H9 (cell line): ENCODE results near the gene SERPINH1. TPM values are rescaled to one million over a fixed set of nuclear protein-coding genes. Genes with fewer than 3 reads are reported as not detected.

Experiments used
- DNase-seq: peaks from one replicate; pipeline ENCODE4 v3.0.0-alpha.2; 2017
- H2AFZ ChIP-seq: one replicate; pipeline ENCODE4 v1.6.1; 2013; ENCODE audit warnings: mild to moderate bottlenecking, low read length, control low read depth, moderate library complexity
- H2AK5ac ChIP-seq: 2 replicates; pipeline ENCODE4 v1.6.1; 2013; ENCODE audit warnings: low read length, control low read depth, mixed read lengths; ENCODE audit not compliant: insufficient read length
- H2BK120ac ChIP-seq: one replicate; pipeline ENCODE4 v1.6.1; 2013; ENCODE audit warnings: low read depth, mild to moderate bottlenecking, low read length, control low read depth, inconsistent platforms; ENCODE audit not compliant: poor library complexity, severe bottlenecking
- H2BK12ac ChIP-seq: 2 replicates; pipeline ENCODE4 v1.6.1; 2013; ENCODE audit warnings: low read length, control low read depth, mixed read lengths, low read depth; ENCODE audit not compliant: insufficient read length
- H2BK15ac ChIP-seq: 2 replicates; pipeline ENCODE4 v1.6.1; 2013; ENCODE audit warnings: low read depth, low read length, control low read depth
- H2BK20ac ChIP-seq: one replicate; pipeline ENCODE4 v1.6.1; 2013; ENCODE audit warnings: low read depth, mild to moderate bottlenecking, low read length, control low read depth, inconsistent platforms; ENCODE audit not compliant: poor library complexity, severe bottlenecking
- H2BK5ac ChIP-seq: 2 replicates; pipeline ENCODE4 v1.6.1; 2013; ENCODE audit warnings: low read length, control low read depth, mixed read lengths; ENCODE audit not compliant: insufficient read length
- H3K14ac ChIP-seq: 2 replicates; pipeline ENCODE4 v1.6.1; 2013; ENCODE audit warnings: low read length, control low read depth; ENCODE audit not compliant: insufficient read depth
- H3K18ac ChIP-seq: 2 replicates; pipeline ENCODE4 v1.6.1; 2013; ENCODE audit warnings: low read depth, mild to moderate bottlenecking, mixed read lengths, low read length, control low read depth; ENCODE audit not compliant: insufficient read length
- H3K23ac ChIP-seq: 2 replicates; pipeline ENCODE4 v1.6.1; 2013; ENCODE audit warnings: low read length, control low read depth, mixed read lengths, low read depth; ENCODE audit not compliant: insufficient read length
- H3K23me2 ChIP-seq: 2 replicates; pipeline ENCODE4 v1.6.1; 2013; ENCODE audit warnings: low read depth, mild to moderate bottlenecking, mixed read lengths, low read length, control low read depth; ENCODE audit not compliant: insufficient read length, poor library complexity, severe bottlenecking
- H3K27ac ChIP-seq: 2 replicates; pipeline ENCODE4 v1.5.1; 2013; ENCODE audit warnings: low read length, control low read depth, mixed read lengths, low read depth; ENCODE audit not compliant: insufficient read length
- H3K27me3 ChIP-seq: 2 replicates; pipeline ENCODE4 v1.6.1; 2013; ENCODE audit warnings: low read length, control low read depth, inconsistent platforms; ENCODE audit not compliant: insufficient read depth
- H3K4ac ChIP-seq: 2 replicates; pipeline ENCODE4 v1.6.1; 2013; ENCODE audit warnings: low read depth, mild to moderate bottlenecking, control low read depth, inconsistent platforms, low read length, moderate library complexity
- H3K4me1 ChIP-seq: 2 replicates; pipeline ENCODE4 v1.6.1; 2013; ENCODE audit warnings: low read length, control low read depth, inconsistent platforms; ENCODE audit not compliant: insufficient read depth
- H3K4me2 ChIP-seq: 2 replicates; pipeline ENCODE4 v1.6.1; 2013; ENCODE audit warnings: low read length, control low read depth, mixed read lengths; ENCODE audit not compliant: insufficient read length, insufficient read depth
- H3K56ac ChIP-seq: 2 replicates; pipeline ENCODE4 v1.6.1; 2013; ENCODE audit warnings: low read depth, mild to moderate bottlenecking, mixed read lengths, low read length, control low read depth; ENCODE audit not compliant: insufficient read length
- H3K79me1 ChIP-seq: 2 replicates; pipeline ENCODE4 v1.6.1; 2013; ENCODE audit warnings: low read depth, mild to moderate bottlenecking, moderate library complexity, low read length, control low read depth, inconsistent platforms; ENCODE audit not compliant: insufficient read depth, poor library complexity, severe bottlenecking
- H3K79me2 ChIP-seq: 2 replicates; pipeline ENCODE4 v1.6.1; 2013; ENCODE audit warnings: low read length, control low read depth, inconsistent platforms; ENCODE audit not compliant: insufficient read depth
- H3K9ac ChIP-seq: 2 replicates; pipeline ENCODE4 v1.6.1; 2013; ENCODE audit warnings: low read length, control low read depth, mixed read lengths; ENCODE audit not compliant: insufficient read length; ENCODE audit errors: extremely low read depth
- H3K9me3 ChIP-seq: one replicate; pipeline ENCODE4 v1.6.1; 2013; ENCODE audit warnings: low read depth, low read length, inconsistent platforms; ENCODE audit not compliant: control insufficient read depth
- H3T11ph ChIP-seq: one replicate; pipeline ENCODE4 v1.6.1; 2013; ENCODE audit warnings: mild to moderate bottlenecking, low read length, control low read depth, inconsistent platforms
- H4K20me1 ChIP-seq: one replicate; pipeline ENCODE4 v1.6.1; 2013; ENCODE audit not compliant: control insufficient read depth, insufficient read length, insufficient read depth
- H4K5ac ChIP-seq: 2 replicates; pipeline ENCODE4 v1.6.1; 2013; ENCODE audit warnings: low read depth, mild to moderate bottlenecking, mixed read lengths, low read length, control low read depth; ENCODE audit not compliant: insufficient read length
- H4K8ac ChIP-seq: replicated peaks from 2 replicates; pipeline ENCODE4 v1.6.1; 2013; ENCODE audit warnings: low read length, control low read depth, mixed read lengths, low read depth; ENCODE audit not compliant: insufficient read length
- H4K91ac ChIP-seq: 2 replicates; pipeline ENCODE4 v1.6.1; 2013; ENCODE audit warnings: low read depth, mild to moderate bottlenecking, moderate library complexity, mixed read lengths, low read length, control low read depth; ENCODE audit not compliant: insufficient read length
- H3K27ac Mint-ChIP-seq, 3 experiments: 2 replicates in 2 of 3; 3 replicates in 1 of 3; pipeline ENCODE4 v1.8.0; 2020 to 2021; ENCODE audit warnings: mixed read lengths in 3 of 3, mild to moderate bottlenecking in 1 of 3, moderate library complexity in 1 of 3
- H3K27me3 Mint-ChIP-seq: 2 replicates; pipeline ENCODE4 v1.8.0; 2021; ENCODE audit warnings: low read depth, mild to moderate bottlenecking, moderate library complexity, mixed read lengths
- H3K36me3 Mint-ChIP-seq, 3 experiments: 2 replicates in 2 of 3; 3 replicates in 1 of 3; pipeline ENCODE4 v1.8.0; 2020 to 2021; ENCODE audit warnings: low read depth in 3 of 3, mixed read lengths in 3 of 3; ENCODE audit not compliant: insufficient read depth in 1 of 3
- H3K4me1 Mint-ChIP-seq, 2 experiments: 2 replicates each; pipeline ENCODE4 v1.8.0; 2020; ENCODE audit warnings: mixed read lengths in 2 of 2
- H3K4me3 Mint-ChIP-seq, 2 experiments: 2 replicates in 1 of 2; 3 replicates in 1 of 2; pipeline ENCODE4 v1.8.0; 2020 to 2021; ENCODE audit warnings: mild to moderate bottlenecking in 2 of 2, mixed read lengths in 2 of 2, moderate library complexity in 1 of 2
- H3K9me3 Mint-ChIP-seq, 2 experiments: 2 replicates in 1 of 2; 3 replicates in 1 of 2; pipeline ENCODE4 v1.8.0; 2020; ENCODE audit warnings: mild to moderate bottlenecking in 2 of 2, mixed read lengths in 2 of 2, moderate library complexity in 1 of 2
- WGBS: extraction: QIAGEN DNeasy Blood & Tissue Kit; methylation state at CpG from one replicate; pipeline ENCODE4 v1.1.7; 2013; ENCODE audit warnings: missing lambda C conversion rate, low lambda C conversion rate, mixed read lengths; ENCODE audit not compliant: insufficient read length; ENCODE audit errors: extremely low coverage; 5-methylcytosine and 5-hydroxymethylcytosine counted together
- total RNA-seq: library from RNA; stranded (reverse); gene quantifications from 2 replicates; pipeline ENCODE4 v1.2.1, GENCODE V29; 2021
- TF ChIP-seq, protein P1 (sequence below): fragments of 200-600 bp; sonication (generic); conservative IDR thresholded peaks from 3 replicates; pipeline ENCODE4 v1.8.0; 2021; ENCODE audit warnings: antibody characterized with exemption, mild to moderate bottlenecking

SERPINH1 gene
- total RNA-seq, 1 experiment from 2014 or later: 253 TPM

DNA sequence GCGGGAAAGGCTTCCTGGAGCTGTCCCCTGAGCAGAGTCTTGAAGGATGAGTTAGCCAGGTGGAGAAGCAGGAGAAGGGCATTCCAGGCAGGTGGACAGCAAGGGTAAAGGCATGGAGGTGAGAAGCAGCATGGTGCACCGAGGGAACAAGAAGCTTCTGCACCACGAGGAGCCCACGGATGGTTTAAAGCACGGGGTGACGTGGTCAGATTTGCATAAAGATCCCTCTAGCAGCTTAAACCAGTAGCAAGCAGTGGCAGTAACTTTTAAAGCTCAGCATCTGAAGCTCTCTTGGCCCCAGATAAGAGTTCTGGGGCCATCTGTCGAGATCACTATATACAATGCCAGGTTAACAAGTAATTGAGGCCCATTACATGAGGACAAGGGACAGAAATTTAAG, 36.8 kb downstream of the SERPINH1 start:
- Histone ChIP-seq H3K23me2 (no peaks in the 10 kb centered on the region), H4K5ac (no peak overlapping the region), H4K20me1 (no peaks in the 10 kb centered on the region), H2BK5ac (no peak overlapping the region), H4K8ac (no peak overlapping the region), H3K27me3 (no peaks in the 10 kb centered on the region), H2BK20ac (no peak overlapping the region), H3K18ac (no peak overlapping the region), H3K79me1 (no peaks in the 10 kb centered on the region), H2BK12ac (no peak overlapping the region), H2BK120ac (no peak overlapping the region), H3K4ac (no peak overlapping the region), H3K27ac (no peak overlapping the region), H3K4me2 (no peak overlapping the region), H3K14ac (no peak overlapping the region; the same call in 1 of the 2 replicates), H3K9ac (no peak overlapping the region), H3K23ac (no peak overlapping the region), H3K56ac (no peak overlapping the region), H2BK15ac (no peak overlapping the region), H4K91ac (no peak overlapping the region), H3K79me2 (no peaks in the 10 kb centered on the region), H2AK5ac (no peak overlapping the region), H3K4me1 (peaks cover 2% of the 10 kb centered on the region; the same call in 1 of the 2 replicates), H3K9me3 (no peaks in the 10 kb centered on the region), H2AFZ (no peak overlapping the region), H3T11ph (no peak overlapping the region)
- no peak overlapping the region for H3K4me3 Mint-ChIP-seq
- DNase-seq: no peak
- H3K36me3 Mint-ChIP-seq: no peaks in the 10 kb centered on the region
- TF ChIP-seq, protein P1, sequence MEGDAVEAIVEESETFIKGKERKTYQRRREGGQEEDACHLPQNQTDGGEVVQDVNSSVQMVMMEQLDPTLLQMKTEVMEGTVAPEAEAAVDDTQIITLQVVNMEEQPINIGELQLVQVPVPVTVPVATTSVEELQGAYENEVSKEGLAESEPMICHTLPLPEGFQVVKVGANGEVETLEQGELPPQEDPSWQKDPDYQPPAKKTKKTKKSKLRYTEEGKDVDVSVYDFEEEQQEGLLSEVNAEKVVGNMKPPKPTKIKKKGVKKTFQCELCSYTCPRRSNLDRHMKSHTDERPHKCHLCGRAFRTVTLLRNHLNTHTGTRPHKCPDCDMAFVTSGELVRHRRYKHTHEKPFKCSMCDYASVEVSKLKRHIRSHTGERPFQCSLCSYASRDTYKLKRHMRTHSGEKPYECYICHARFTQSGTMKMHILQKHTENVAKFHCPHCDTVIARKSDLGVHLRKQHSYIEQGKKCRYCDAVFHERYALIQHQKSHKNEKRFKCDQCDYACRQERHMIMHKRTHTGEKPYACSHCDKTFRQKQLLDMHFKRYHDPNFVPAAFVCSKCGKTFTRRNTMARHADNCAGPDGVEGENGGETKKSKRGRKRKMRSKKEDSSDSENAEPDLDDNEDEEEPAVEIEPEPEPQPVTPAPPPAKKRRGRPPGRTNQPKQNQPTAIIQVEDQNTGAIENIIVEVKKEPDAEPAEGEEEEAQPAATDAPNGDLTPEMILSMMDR: no peak
- no CpG with 5 or more reads among the region's 7 CpGs for WGBS
- peaks cover 13% of the 10 kb centered on the region for H3K27me3 Mint-ChIP-seq
- H3K9me3 Mint-ChIP-seq: no peaks in the 10 kb centered on the region
- H3K4me1 Mint-ChIP-seq: peaks cover 29 to 34% of the 10 kb centered on the region in 2 experiments
- H3K27ac Mint-ChIP-seq: no peak overlapping the region; a peak in 1 of 7 replicates
